HepG2 (cell line): ENCODE data around the gene AKT2. TPM values are rescaled to one million over a fixed set of nuclear protein-coding genes. Genes with fewer than 3 reads are reported as not detected.

ENCODE experiments used
- KDM4B ChIP-seq: sonication (generic); formaldehyde crosslinking; IDR thresholded peaks from 2 replicates; pipeline ENCODE4 v1.4.0; 2020; ENCODE audit warnings: missing genetic modification reagents
- RCOR2 ChIP-seq: IDR thresholded peaks from 2 replicates; pipeline ENCODE4 v1.6.1; 2016; ENCODE audit warnings: missing biosample characterization, missing genetic modification reagents
- SMYD3 ChIP-seq: sonication (generic); formaldehyde crosslinking; IDR thresholded peaks from 2 replicates; pipeline ENCODE4 v1.8.1; 2023; ENCODE audit warnings: mild to moderate bottlenecking, missing genetic modification reagents
- SPEN ChIP-seq: sonication (generic); formaldehyde crosslinking; IDR thresholded peaks from 2 replicates; pipeline ENCODE4 v1.5.1; 2020; ENCODE audit warnings: low read depth, mild to moderate bottlenecking, missing genetic modification reagents
- STAG1 ChIP-seq: sonication (generic); formaldehyde crosslinking; IDR thresholded peaks from 2 replicates; pipeline ENCODE4 v1.4.0; 2020; ENCODE audit warnings: missing genetic modification reagents
- TGIF2 ChIP-seq: IDR thresholded peaks from 2 replicates; pipeline ENCODE4 v1.6.1; 2016; ENCODE audit warnings: control low read depth, missing compliant biosample characterization
- ZNF263 ChIP-seq: sonication (generic); formaldehyde crosslinking; IDR thresholded peaks from 2 replicates; pipeline ENCODE4 v1.4.0; 2020; ENCODE audit warnings: missing genetic modification reagents
- ZNF510 ChIP-seq: sonication (generic); formaldehyde crosslinking; IDR thresholded peaks from 2 replicates; pipeline ENCODE4 v1.4.0; 2020; ENCODE audit warnings: low read depth, mild to moderate bottlenecking, missing genetic modification reagents
- polyA plus RNA-seq, 8 experiments: library from polyadenylated mRNA; depleted of rRNA in 3 of 8; stranded (reverse) in 7 of 8; unstranded in 1 of 8; fragments of >200 nt; fragmentation: Illumina TruSeq in 4 of 8; extraction: Trizol in 4 of 8; gene quantifications; 2 replicates each; pipeline versions ENCODE4 v1.2.1 to v1.2.3, GENCODE V29; 2011 to 2016; ENCODE audit warnings: low read depth in 4 of 8, missing spikeins in 1 of 8, mixed read lengths in 1 of 8; ENCODE audit not compliant: insufficient read depth in 1 of 8
- total RNA-seq, 5 experiments: library from RNA; depleted of rRNA; stranded (reverse); fragments of >200 nt; fragmentation: Illumina TruSeq; extraction: Trizol; gene quantifications; 2 replicates each; pipeline ENCODE4 v1.2.3, GENCODE V29; 2016; ENCODE audit warnings: low read depth in 1 of 5
- TF ChIP-seq, protein P1 (sequence below): sonication (generic); formaldehyde crosslinking; IDR thresholded peaks from 2 replicates; pipeline ENCODE4; 2020; ENCODE audit warnings: missing genetic modification reagents, mild to moderate bottlenecking, borderline replicate concordance
- TF ChIP-seq, protein P2 (sequence below): sonication (generic); formaldehyde crosslinking; IDR thresholded peaks from 2 replicates; pipeline ENCODE4 v1.9.0; 2022; ENCODE audit warnings: missing genetic modification reagents, mild to moderate bottlenecking, borderline replicate concordance

AKT2 gene
- total and polyA plus RNA-seq, 2 of the 13 experiments (the other 11 are each of a cell fraction or from before 2014, with no cell fraction given) = 82.1 to 173 TPM

GRCh38 chr19:40216777-40217026 is 68.4 kb downstream of the AKT2 start (continued):
- TF ChIP-seq, protein P1, sequence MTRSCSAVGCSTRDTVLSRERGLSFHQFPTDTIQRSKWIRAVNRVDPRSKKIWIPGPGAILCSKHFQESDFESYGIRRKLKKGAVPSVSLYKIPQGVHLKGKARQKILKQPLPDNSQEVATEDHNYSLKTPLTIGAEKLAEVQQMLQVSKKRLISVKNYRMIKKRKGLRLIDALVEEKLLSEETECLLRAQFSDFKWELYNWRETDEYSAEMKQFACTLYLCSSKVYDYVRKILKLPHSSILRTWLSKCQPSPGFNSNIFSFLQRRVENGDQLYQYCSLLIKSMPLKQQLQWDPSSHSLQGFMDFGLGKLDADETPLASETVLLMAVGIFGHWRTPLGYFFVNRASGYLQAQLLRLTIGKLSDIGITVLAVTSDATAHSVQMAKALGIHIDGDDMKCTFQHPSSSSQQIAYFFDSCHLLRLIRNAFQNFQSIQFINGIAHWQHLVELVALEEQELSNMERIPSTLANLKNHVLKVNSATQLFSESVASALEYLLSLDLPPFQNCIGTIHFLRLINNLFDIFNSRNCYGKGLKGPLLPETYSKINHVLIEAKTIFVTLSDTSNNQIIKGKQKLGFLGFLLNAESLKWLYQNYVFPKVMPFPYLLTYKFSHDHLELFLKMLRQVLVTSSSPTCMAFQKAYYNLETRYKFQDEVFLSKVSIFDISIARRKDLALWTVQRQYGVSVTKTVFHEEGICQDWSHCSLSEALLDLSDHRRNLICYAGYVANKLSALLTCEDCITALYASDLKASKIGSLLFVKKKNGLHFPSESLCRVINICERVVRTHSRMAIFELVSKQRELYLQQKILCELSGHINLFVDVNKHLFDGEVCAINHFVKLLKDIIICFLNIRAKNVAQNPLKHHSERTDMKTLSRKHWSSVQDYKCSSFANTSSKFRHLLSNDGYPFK (CRISPR knock-in tag) = no peak
- TF ChIP-seq ZNF510 (no peak), ZNF263 (no peak), STAG1 (CRISPR knock-in tag) (no peak), SPEN (CRISPR knock-in tag) (no peak), TGIF2 (CRISPR knock-in tag) (no peak), SMYD3 (CRISPR knock-in tag) (no peak), RCOR2 (no peak), KDM4B (no peak)
- TF ChIP-seq, protein P2, sequence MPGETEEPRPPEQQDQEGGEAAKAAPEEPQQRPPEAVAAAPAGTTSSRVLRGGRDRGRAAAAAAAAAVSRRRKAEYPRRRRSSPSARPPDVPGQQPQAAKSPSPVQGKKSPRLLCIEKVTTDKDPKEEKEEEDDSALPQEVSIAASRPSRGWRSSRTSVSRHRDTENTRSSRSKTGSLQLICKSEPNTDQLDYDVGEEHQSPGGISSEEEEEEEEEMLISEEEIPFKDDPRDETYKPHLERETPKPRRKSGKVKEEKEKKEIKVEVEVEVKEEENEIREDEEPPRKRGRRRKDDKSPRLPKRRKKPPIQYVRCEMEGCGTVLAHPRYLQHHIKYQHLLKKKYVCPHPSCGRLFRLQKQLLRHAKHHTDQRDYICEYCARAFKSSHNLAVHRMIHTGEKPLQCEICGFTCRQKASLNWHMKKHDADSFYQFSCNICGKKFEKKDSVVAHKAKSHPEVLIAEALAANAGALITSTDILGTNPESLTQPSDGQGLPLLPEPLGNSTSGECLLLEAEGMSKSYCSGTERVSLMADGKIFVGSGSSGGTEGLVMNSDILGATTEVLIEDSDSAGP (CRISPR knock-in tag) = 0 out of 2 replicates have a peak, but pooled peaks have one; percentile 38
